ENCODE data around the gene APPL2.
"Not testable (repeated sequence)": the region's sequence is repeated elsewhere in the genome, so short reads cannot be mapped to it uniquely, and the experiment has no call there.

APPL2 gene

GRCh38 chr12:105183976-105184375, 52.0 kb downstream of the APPL2 start:
- not testable (repeated sequence) for DNase-seq

- DNase-seq: not testable (repeated sequence)
Measured at GRCh38 chr12:105183406-105183805, 52.6 kb downstream of the APPL2 start.

- not testable (repeated sequence) for DNase-seq
Measured at GRCh38 chr12:105179114-105179513, 56.9 kb downstream of the APPL2 start.

GRCh38 chr12:105177208-105177607, 58.8 kb downstream of the APPL2 start:
- DNase-seq: no peak

GRCh38 chr12:105175397-105175990, 60.5 kb downstream of the APPL2 start:
- no peak for DNase-seq

- DNase-seq: no peak
Measured at GRCh38 chr12:105171691-105172436, 64.1 kb downstream of the APPL2 start.

- DNase-seq: no peak
Measured at GRCh38 chr12:105170139-105170538, 65.8 kb downstream of the APPL2 start.

- no peak for DNase-seq
Measured at GRCh38 chr12:105168006-105168405, 68.0 kb downstream of the APPL2 start.

- DNase-seq: no peak
Measured at GRCh38 chr12:105167346-105167745, 68.6 kb downstream of the APPL2 start.

GRCh38 chr12:105166736-105167135, 69.2 kb downstream of the APPL2 start:
- DNase-seq: no peak

- no peak for DNase-seq
Measured at GRCh38 chr12:105164068-105164467, 71.9 kb downstream of the APPL2 start.

- no peak for DNase-seq
Measured at GRCh38 chr12:105162174-105162573, 73.8 kb downstream of the APPL2 start.

GRCh38 chr12:105158876-105159275, 77.1 kb downstream of the APPL2 start:
- no peak for DNase-seq

GRCh38 chr12:105157606-105158005, 78.4 kb downstream of the APPL2 start:
- no peak for DNase-seq

GRCh38 chr12:105156260-105156659, 79.7 kb downstream of the APPL2 start:
- DNase-seq: no peak

- DNase-seq: no peak
Measured at GRCh38 chr12:105142259-105142658, 93.7 kb downstream of the APPL2 start.

- no peak for DNase-seq
Measured at GRCh38 chr12:105141320-105141922, 94.6 kb downstream of the APPL2 start.

GRCh38 chr12:105138248-105138647, 97.7 kb downstream of the APPL2 start:
- DNase-seq: no peak
